NCI-H2196 treated with DMSO at 0.1 percent for 48 hours (cell line): ENCODE results near the gene CEBPG.

ENCODE experiments used
- DNase-seq: peaks from one replicate; lab custom pipeline; 2025; ENCODE audit not compliant: unreplicated experiment; lab: John Stamatoyannopoulos, UW

CEBPG gene

GRCh38 chr19:33417751-33418150 lies 44.2 kb downstream of the CEBPG start:
- no peak for DNase-seq

DNA sequence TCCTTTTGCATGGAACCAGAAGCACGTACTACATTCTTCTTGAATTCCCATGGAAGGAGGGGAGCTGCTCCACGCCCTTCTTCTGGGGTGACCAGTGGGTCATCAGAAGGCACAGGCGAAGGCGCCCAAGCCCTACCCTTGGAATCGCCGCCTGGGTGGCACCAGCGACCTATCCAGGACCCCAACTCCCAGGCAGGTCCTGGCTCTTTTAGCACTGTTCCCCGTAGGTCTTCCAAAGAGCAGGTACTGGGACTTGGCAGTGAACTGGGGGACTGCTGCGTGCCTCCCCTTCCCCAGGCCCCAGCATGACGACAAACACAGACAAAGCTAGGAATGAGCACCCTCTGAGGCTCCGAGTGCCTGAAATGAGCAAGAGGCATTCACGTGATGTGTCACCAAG lies 45.0 kb downstream of the CEBPG start:
- DNase-seq, result no peak

- no peak for DNase-seq
These were observed 45.6 kb downstream of the CEBPG start for GRCh38 chr19:33418871-33419787.

- no peak for DNase-seq
These were observed 46.2 kb downstream of the CEBPG start for GRCh38 chr19:33419788-33420130.

DNA sequence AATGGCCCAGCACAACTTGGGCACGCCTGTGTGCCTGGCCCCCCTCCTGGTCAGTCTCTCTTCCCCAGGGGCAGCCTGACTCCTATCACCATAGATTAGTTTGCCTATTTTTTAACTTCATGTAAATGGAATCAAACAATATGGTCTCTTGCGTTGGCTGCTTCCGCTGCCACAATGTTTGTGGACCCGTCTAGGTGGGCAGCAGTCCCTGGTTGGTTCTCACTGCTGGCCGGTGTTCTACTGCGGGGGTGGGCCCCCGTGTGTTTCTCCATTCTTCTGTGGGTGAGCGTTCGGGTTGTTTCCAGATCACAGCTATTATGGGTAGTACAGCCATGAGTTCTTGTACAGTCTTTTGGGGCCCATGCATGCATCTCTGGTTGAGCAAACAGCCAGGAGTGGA lies 47.3 kb downstream of the CEBPG start:
- no peak for DNase-seq

- DNase-seq, result no peak
These were observed 47.9 kb downstream of the CEBPG start for GRCh38 chr19:33421368-33421767.

GRCh38 chr19:33422369-33423180 lies 49.1 kb downstream of the CEBPG start:
- no peak for DNase-seq

DNA sequence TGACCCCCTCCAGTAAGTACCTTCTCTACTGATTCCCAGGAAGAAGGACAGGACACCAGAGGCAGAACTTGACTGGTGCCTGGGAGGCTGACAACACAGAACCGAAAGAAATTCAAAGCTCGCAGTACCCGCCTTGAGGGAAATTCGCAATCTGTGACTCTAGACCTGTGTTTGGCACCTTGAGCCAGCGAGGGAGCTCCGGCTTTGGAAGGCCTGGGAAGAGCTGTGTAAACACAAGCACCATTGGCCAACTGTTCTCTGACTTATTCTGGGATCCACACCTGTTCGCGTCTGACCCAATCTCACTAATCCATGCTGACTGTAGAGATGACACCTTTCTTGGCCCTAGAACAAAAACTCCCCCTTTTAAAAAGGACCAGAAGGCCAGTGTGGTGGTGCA lies 50.7 kb downstream of the CEBPG start:
- no peak for DNase-seq

DNA sequence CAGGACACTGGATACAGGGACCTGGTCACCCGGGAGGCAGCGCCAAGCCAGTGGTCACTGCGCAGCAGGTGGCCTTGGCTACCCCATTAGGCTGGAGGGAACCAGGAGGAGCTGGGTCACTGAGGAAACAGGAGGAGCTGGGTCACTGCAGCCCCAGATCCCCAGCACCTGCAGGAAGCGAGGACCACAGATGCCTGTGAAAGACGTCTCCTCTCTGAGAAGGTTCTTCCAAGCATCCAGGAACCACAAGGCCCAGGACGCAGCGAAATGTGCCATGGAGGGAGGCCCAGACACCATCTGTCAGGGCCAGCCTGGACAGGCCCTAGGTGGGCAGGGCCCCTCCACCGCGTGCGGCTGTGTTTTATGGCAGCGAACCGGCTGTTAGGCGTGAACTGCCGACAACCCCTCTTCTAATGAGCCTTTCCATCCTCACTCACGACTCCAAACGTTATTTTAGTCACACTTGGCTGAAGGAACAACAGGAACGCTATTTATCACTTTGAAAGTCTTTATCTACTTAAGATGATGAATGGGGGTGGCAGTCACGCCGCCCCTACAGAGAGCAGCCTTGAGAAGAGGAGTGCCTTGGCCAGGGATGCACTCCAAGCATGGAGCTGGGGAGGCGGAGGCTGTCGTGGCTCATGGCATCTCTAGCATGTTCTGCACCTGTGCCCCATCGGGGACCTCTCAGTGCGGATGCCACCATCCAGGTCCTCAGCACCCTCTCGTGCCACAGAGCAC lies 53.3 kb downstream of the CEBPG start:
- no peak for DNase-seq

- no peak for DNase-seq
These were observed 54.5 kb downstream of the CEBPG start for GRCh38 chr19:33427801-33428626.

GRCh38 chr19:33428627-33429125 lies 55.2 kb downstream of the CEBPG start:
- no peak for DNase-seq

DNA sequence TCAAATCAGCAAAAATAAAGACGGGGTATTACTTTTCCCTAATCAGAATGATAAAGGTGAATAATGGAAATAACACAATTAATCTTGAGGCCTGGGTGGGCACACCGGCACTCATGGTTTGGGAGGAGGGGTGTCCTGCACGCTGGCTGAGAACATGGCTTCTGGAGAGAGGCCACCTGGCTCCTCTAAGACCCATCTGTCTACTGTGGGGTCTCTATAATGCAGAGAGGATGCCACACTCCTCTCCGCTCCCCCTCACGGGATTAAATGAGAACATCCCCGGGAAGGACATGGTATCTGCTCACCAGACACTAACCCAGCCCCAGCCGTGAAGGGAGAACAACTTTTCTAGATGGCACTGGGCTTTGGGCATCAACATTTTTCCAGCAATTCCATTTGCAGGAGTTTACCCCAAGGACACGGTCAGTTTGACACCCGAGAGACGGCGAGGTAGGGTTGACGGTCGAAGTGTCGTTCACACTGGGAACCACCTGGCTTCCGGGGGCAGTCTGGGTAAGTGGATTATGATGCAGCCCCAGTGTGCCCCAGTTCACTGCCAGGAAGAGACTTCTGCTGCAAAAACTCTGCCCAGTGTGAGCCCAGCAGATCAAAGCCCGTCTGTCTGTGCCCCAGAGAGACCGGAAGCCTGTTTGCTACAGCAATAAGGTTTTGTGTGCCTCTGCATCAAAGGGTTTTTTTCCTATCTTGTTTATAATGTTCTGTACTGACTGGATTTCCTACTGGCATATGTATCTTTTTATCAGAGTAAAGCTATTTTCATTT lies 56.6 kb downstream of the CEBPG start:
- DNase-seq, result no peak

DNA sequence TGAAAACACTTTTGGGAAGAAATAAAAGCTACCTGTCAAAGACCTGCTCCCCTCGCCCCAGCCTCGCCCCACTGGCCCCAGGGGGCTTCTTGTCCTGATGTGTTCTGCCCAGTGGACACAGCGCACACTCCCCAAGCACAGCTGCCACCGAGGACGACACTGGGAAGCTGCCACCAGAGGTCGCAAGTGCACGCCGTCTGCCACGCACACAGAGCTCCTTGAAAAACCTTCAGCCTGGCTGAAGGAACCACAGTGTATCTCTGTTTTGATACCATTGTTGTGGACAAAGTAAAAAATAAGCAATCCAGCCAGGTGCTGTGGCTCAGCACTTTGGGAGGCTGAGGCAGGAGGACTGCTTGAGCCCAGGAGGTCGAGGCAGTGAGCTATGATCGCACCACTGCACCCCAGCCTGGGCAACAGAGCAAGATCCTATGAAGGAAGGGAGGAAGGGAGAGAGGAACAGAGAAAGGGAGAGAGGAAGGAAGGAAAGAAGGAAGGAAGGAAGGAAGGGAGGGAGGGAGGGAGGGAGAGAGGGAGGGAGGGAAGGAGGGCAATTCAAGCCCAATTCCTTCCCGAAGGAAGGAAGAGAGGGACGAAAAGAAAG lies 57.3 kb downstream of the CEBPG start:
- DNase-seq, result peak; percentile 22

DNA sequence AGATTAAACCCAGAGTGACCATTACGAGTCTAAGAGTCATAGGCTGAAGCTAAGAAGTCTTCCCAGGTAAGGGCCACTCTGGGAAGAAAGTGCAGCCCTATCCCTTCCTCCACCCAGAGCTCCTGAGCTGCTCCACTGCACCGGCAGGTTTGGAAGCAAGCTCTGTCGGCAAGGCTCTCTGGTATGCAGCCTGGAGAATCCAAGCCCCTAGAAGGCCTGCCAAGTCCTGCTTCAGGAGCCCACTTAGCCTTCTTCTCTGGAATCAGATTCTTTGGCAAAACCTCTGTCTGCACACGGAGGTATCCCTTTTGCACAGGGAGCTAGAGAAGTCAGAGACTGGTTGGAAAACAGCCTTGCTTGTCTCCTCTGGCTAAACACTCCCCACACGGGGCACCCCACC lies 58.5 kb downstream of the CEBPG start:
- no peak for DNase-seq
